ENCODE measurements around the gene CTXN1. TPM values are rescaled to one million over a fixed set of nuclear protein-coding genes. Genes with fewer than 3 reads are reported as not detected.

CTXN1 gene
- total RNA-seq, 1 donor from 2014 or later, result 6.0 TPM

- no peak for DNase-seq (ENCODE audit: low spot score)
Observed at GRCh38 chr19:7877249-7877836, 48.6 kb downstream of the CTXN1 start.

- no peak for DNase-seq (ENCODE audit: low spot score)
Observed at GRCh38 chr19:7874897-7875273, 51.0 kb downstream of the CTXN1 start.

Other genes with a start within 250 kb of the CTXN1 start
- gene MCEMP1, start 249.0 kb downstream of the CTXN1 start, total RNA-seq (ENCODE audit: insufficient read depth, low replicate concordance), result 0.96 TPM
- gene TRAPPC5, start 245.3 kb downstream of the CTXN1 start, total RNA-seq (ENCODE audit: insufficient read depth, low replicate concordance), result 19.3 TPM
- gene FCER2, start 224.0 kb downstream of the CTXN1 start, total RNA-seq (ENCODE audit: insufficient read depth, low replicate concordance), result not detected
- 1.2 TPM for gene CLEC4G, start 194.0 kb downstream of the CTXN1 start, total RNA-seq (ENCODE audit: insufficient read depth, low replicate concordance)
- gene CD209, start 178.6 kb downstream of the CTXN1 start, total RNA-seq (ENCODE audit: insufficient read depth, low replicate concordance), result 17.8 TPM
- gene CLEC4M, start 162.9 kb downstream of the CTXN1 start, total RNA-seq (ENCODE audit: insufficient read depth, low replicate concordance), result 1.7 TPM
- gene EVI5L, start 95.9 kb downstream of the CTXN1 start, total RNA-seq (ENCODE audit: insufficient read depth, low replicate concordance), result 11.6 TPM
- gene PRR36, start 51.7 kb downstream of the CTXN1 start, total RNA-seq (ENCODE audit: insufficient read depth, low replicate concordance), result 0.96 TPM
- gene LRRC8E, start 37.6 kb downstream of the CTXN1 start, total RNA-seq (ENCODE audit: insufficient read depth, low replicate concordance), result 0.48 TPM
- 9.6 TPM for gene MAP2K7, start 22.3 kb downstream of the CTXN1 start, total RNA-seq (ENCODE audit: insufficient read depth, low replicate concordance)
- not detected for gene TGFBR3L, start 11.3 kb downstream of the CTXN1 start, total RNA-seq (ENCODE audit: insufficient read depth, low replicate concordance)
- gene SNAPC2, start 5.8 kb downstream of the CTXN1 start, total RNA-seq (ENCODE audit: insufficient read depth, low replicate concordance), result 8.9 TPM
- 58.0 TPM for gene TIMM44, start 17.5 kb upstream of the CTXN1 start, total RNA-seq (ENCODE audit: insufficient read depth, low replicate concordance)
- 16.1 TPM for gene ELAVL1, start 79.5 kb upstream of the CTXN1 start, total RNA-seq (ENCODE audit: insufficient read depth, low replicate concordance)
- not detected for gene CCL25, start 126.6 kb upstream of the CTXN1 start, total RNA-seq (ENCODE audit: insufficient read depth, low replicate concordance)
- gene FBN3, start 223.5 kb upstream of the CTXN1 start, total RNA-seq (ENCODE audit: insufficient read depth, low replicate concordance), result under 0.01 TPM